K562 (cell line): ENCODE measurements around the gene SNRPA. TPM values are rescaled to one million over a fixed set of nuclear protein-coding genes. Genes with fewer than 3 reads are reported as not detected.

ENCODE experiments used
- FOXJ3 ChIP-seq: sonication (generic); formaldehyde crosslinking; IDR thresholded peaks from 2 replicates; pipeline ENCODE4 v1.4.0; 2020; ENCODE audit warnings: mild to moderate bottlenecking, missing genetic modification reagents
- GABPA ChIP-seq: fragments of 200-800 bp; sonication (Bioruptor generic); conservative IDR thresholded peaks from 2 replicates; pipeline ENCODE4 v1.6.1; 2016; ENCODE audit warnings: low read depth, missing genetic modification characterization, missing compliant biosample characterization
- MED1 ChIP-seq: sonication (generic); formaldehyde crosslinking; IDR thresholded peaks from 2 replicates; pipeline ENCODE4 v1.8.1; 2023; ENCODE audit warnings: missing genetic modification reagents, borderline replicate concordance
- PML ChIP-seq: IDR thresholded peaks from 2 replicates; pipeline ENCODE4 v1.6.1; 2012; ENCODE audit warnings: low read length, inconsistent platforms
- SP1 ChIP-seq: sonication (generic); formaldehyde crosslinking; IDR thresholded peaks from 2 replicates; pipeline ENCODE4 v1.8.1; 2022; ENCODE audit warnings: mild to moderate bottlenecking, missing genetic modification reagents
- ZKSCAN8 ChIP-seq: fragments of 200-800 bp; sonication (Bioruptor generic); IDR thresholded peaks from 2 replicates; pipeline ENCODE4 v1.6.1; 2016; ENCODE audit warnings: missing genetic modification characterization, missing compliant biosample characterization
- ZNF224 ChIP-seq: sonication (generic); formaldehyde crosslinking; IDR thresholded peaks from 2 replicates; pipeline ENCODE4 v1.8.0; 2022; ENCODE audit warnings: mild to moderate bottlenecking, missing genetic modification reagents
- ZNF592 ChIP-seq: fragments of 450-650 bp; IDR thresholded peaks from 2 replicates; pipeline ENCODE4 v1.6.1; 2017; ENCODE audit warnings: antibody characterized with exemption, mild to moderate bottlenecking
- ZNF780A ChIP-seq: fragments of 250-450 bp; sonication (Bioruptor Pico); IDR thresholded peaks from 2 replicates; pipeline ENCODE4 v1.5.0; 2021; ENCODE audit warnings: mild to moderate bottlenecking
- polyA plus RNA-seq, 8 experiments: library from polyadenylated mRNA; depleted of rRNA in 4 of 8; stranded (reverse) in 5 of 8; unstranded in 3 of 8; fragments of >200 nt; fragmentation: Nextera tagmentation in 2 of 8; fragmentation: Illumina TruSeq in 1 of 8; extraction: Ambion mirVana in 2 of 8; extraction: Trizol in 1 of 8; gene quantifications; 2 replicates each; pipeline versions ENCODE4 v1.2.1 to v1.2.3, GENCODE V29; 2011 to 2014; ENCODE audit warnings: inconsistent platforms in 1 of 8, missing spikeins in 1 of 8
- total RNA-seq, 7 experiments: library from RNA; depleted of rRNA in 6 of 7; stranded (reverse); fragments of >200 nt in 6 of 7; fragmentation: Illumina TruSeq in 2 of 7; extraction: Trizol in 2 of 7; gene quantifications; 2 replicates each; pipeline versions ENCODE4 v1.2.1 to v1.2.3, GENCODE V29; 2011 to 2021; ENCODE audit warnings: low replicate concordance in 1 of 7
- TF ChIP-seq, protein P1 (sequence below): IDR thresholded peaks from 3 replicates; pipeline ENCODE4 v1.6.1; 2011; ENCODE audit warnings: borderline replicate concordance, mild to moderate bottlenecking, moderate library complexity; ENCODE audit not compliant: insufficient read length; ENCODE audit errors: extremely low read depth
- TF ChIP-seq, protein P2 (sequence below): fragments of 250-450 bp; sonication (Bioruptor Pico); IDR thresholded peaks from 2 replicates; pipeline ENCODE4 v1.4.0; 2020; ENCODE audit warnings: mild to moderate bottlenecking, moderate library complexity
- TF ChIP-seq, protein P3 (sequence below), 2 experiments: fragments of 450-650 bp; IDR thresholded peaks; 2 replicates each; pipeline ENCODE4 v1.6.1; 2016

SNRPA gene
- total and polyA plus RNA-seq, 9 of the 15 experiments (the other 6 are each of a cell fraction or from before 2014, with no cell fraction given): 16.3 to 311 (median 193) TPM

GRCh38 chr19:40750058-40750873 lies 737 bp upstream of the SNRPA start, which contains the start of gene ACTMAP (continued):
- TF ChIP-seq MED1 (CRISPR knock-in tag) (no peak), ZKSCAN8 (peak; percentile 49; the same call in 1 of the 2 replicates), ZNF592 (peak; percentile 92), GABPA (tag) (peak; percentile 85), SP1 (peak; percentile 97), FOXJ3 (CRISPR knock-in tag) (no peak), ZNF780A (CRISPR knock-in tag) (no peak), ZNF224 (CRISPR knock-in tag) (no peak; the same call in 1 of the 2 replicates), PML (no peak; the same call in 1 of the 2 replicates)
- TF ChIP-seq, protein P1, sequence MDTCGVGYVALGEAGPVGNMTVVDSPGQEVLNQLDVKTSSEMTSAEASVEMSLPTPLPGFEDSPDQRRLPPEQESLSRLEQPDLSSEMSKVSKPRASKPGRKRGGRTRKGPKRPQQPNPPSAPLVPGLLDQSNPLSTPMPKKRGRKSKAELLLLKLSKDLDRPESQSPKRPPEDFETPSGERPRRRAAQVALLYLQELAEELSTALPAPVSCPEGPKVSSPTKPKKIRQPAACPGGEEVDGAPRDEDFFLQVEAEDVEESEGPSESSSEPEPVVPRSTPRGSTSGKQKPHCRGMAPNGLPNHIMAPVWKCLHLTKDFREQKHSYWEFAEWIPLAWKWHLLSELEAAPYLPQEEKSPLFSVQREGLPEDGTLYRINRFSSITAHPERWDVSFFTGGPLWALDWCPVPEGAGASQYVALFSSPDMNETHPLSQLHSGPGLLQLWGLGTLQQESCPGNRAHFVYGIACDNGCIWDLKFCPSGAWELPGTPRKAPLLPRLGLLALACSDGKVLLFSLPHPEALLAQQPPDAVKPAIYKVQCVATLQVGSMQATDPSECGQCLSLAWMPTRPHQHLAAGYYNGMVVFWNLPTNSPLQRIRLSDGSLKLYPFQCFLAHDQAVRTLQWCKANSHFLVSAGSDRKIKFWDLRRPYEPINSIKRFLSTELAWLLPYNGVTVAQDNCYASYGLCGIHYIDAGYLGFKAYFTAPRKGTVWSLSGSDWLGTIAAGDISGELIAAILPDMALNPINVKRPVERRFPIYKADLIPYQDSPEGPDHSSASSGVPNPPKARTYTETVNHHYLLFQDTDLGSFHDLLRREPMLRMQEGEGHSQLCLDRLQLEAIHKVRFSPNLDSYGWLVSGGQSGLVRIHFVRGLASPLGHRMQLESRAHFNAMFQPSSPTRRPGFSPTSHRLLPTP: no peak
- TF ChIP-seq, protein P2, sequence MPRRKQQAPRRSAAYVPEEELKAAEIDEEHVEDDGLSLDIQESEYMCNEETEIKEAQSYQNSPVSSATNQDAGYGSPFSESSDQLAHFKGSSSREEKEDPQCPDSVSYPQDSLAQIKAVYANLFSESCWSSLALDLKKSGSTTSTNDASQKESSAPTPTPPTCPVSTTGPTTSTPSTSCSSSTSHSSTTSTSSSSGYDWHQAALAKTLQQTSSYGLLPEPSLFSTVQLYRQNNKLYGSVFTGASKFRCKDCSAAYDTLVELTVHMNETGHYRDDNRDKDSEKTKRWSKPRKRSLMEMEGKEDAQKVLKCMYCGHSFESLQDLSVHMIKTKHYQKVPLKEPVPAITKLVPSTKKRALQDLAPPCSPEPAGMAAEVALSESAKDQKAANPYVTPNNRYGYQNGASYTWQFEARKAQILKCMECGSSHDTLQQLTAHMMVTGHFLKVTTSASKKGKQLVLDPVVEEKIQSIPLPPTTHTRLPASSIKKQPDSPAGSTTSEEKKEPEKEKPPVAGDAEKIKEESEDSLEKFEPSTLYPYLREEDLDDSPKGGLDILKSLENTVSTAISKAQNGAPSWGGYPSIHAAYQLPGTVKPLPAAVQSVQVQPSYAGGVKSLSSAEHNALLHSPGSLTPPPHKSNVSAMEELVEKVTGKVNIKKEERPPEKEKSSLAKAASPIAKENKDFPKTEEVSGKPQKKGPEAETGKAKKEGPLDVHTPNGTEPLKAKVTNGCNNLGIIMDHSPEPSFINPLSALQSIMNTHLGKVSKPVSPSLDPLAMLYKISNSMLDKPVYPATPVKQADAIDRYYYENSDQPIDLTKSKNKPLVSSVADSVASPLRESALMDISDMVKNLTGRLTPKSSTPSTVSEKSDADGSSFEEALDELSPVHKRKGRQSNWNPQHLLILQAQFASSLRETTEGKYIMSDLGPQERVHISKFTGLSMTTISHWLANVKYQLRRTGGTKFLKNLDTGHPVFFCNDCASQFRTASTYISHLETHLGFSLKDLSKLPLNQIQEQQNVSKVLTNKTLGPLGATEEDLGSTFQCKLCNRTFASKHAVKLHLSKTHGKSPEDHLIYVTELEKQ (CRISPR knock-in tag): no peak
- TF ChIP-seq, protein P3, sequence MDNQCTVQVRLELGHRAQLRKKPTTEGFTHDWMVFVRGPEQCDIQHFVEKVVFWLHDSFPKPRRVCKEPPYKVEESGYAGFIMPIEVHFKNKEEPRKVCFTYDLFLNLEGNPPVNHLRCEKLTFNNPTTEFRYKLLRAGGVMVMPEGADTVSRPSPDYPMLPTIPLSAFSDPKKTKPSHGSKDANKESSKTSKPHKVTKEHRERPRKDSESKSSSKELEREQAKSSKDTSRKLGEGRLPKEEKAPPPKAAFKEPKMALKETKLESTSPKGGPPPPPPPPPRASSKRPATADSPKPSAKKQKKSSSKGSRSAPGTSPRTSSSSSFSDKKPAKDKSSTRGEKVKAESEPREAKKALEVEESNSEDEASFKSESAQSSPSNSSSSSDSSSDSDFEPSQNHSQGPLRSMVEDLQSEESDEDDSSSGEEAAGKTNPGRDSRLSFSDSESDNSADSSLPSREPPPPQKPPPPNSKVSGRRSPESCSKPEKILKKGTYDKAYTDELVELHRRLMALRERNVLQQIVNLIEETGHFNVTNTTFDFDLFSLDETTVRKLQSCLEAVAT (IDR thresholded peaks at IDR 0.05): peak; percentile 42 to 74; a peak in 3 of 4 replicates
